GM12878 (cell line): ENCODE data around the gene NEK10. TPM values are rescaled to one million over a fixed set of nuclear protein-coding genes. Genes with fewer than 3 reads are reported as not detected.
A peak's percentile ranks its signal among the peaks of the same experiment; 100 is the strongest.

ENCODE experiments used
- ATAC-seq: fragments of 200-7000 bp; cut with Tn5 transposase; 3 replicates; pipeline ENCODE4 v1.9.1; 2020; ENCODE audit warnings: mild to moderate bottlenecking, moderate library complexity
- BruUV-seq: library from RNA; stranded (reverse); fragments of 400-500 nt; replicated peaks from 2 replicates; lab custom pipeline; 2021; lab: Mats Ljungman, UMichigan
- CTCF ChIA-PET: fragments of 300-600 bp; sonication (Branson Sonifier 250); formaldehyde crosslinking; extraction: SDS; loops from one replicate; lab custom pipeline; 2021; ENCODE audit warnings: inconsistent platforms; lab: Yijun Ruan, JAX
- POLR2A ChIA-PET: fragments of 350-600 bp; formaldehyde crosslinking; extraction: SDS; loops from one replicate; lab custom pipeline; 2021; ENCODE audit warnings: inconsistent platforms; lab: Charles Lee
- RAD21 ChIA-PET: fragments of 300-600 bp; sonication (Branson Sonifier 250); formaldehyde crosslinking; loops from one replicate; lab custom pipeline; 2023; ENCODE audit warnings: antibody characterized with exemption; ENCODE audit not compliant: unreplicated experiment; lab: Charles Lee
- SMC1A ChIA-PET: fragments of 300-600 bp; sonication (Branson Sonifier 250); formaldehyde crosslinking; loops from one replicate; lab custom pipeline; 2023; ENCODE audit not compliant: unreplicated experiment, uncharacterized antibody; lab: Charles Lee
- DNase-seq: peaks from one replicate; pipeline ENCODE4 v3.0.0-alpha.2; 2011; ENCODE audit warnings: low read depth, low spot score
- FAIRE-seq: peaks from 3 replicates; lab custom pipeline; 2011; peaks lifted over from hg19 to GRCh38; lab: Jason Lieb, UNC
- H2AFZ ChIP-seq: 2 replicates; pipeline ENCODE4 v1.6.0; 2011; ENCODE audit warnings: low read depth, low read length, control low read depth; ENCODE audit not compliant: control insufficient read depth
- H3K27ac ChIP-seq: 2 replicates; pipeline ENCODE4 v1.5.1; 2011; ENCODE audit warnings: control low read depth; ENCODE audit not compliant: control insufficient read depth, insufficient read depth
- H3K27me3 ChIP-seq, 2 experiments: replicated peaks in 1 of 2; 2 replicates each; pipeline versions ENCODE4 v1.6.0 to v1.6.1; 2011; ENCODE audit warnings: low read length in 1 of 2; ENCODE audit not compliant: control insufficient read depth in 2 of 2, insufficient read depth in 2 of 2
- H3K36me3 ChIP-seq, 2 experiments: 2 replicates each; pipeline ENCODE4 v1.5.1; 2011; ENCODE audit warnings: low read length in 1 of 2; ENCODE audit not compliant: control insufficient read depth in 2 of 2, insufficient read depth in 2 of 2
- H3K4me1 ChIP-seq: 2 replicates; pipeline ENCODE4 v1.6.1; 2011; ENCODE audit warnings: mild to moderate bottlenecking, low read length, moderate library complexity, mixed read lengths; ENCODE audit not compliant: control insufficient read depth, insufficient read depth
- H3K4me2 ChIP-seq: 2 replicates; pipeline ENCODE4 v1.6.0; 2011; ENCODE audit warnings: control low read depth; ENCODE audit not compliant: control insufficient read depth, insufficient read depth
- H3K4me3 ChIP-seq: fragments of 200-600 bp; sonication (generic); 2 replicates; pipeline ENCODE4 v1.5.1; 2016
- H3K79me2 ChIP-seq: 2 replicates; pipeline ENCODE4 v1.6.0; 2011; ENCODE audit warnings: low read length; ENCODE audit not compliant: control insufficient read depth, insufficient read depth
- H3K9ac ChIP-seq: 2 replicates; pipeline ENCODE4 v1.8.0; 2011; ENCODE audit warnings: low read length, control low read depth, mixed read lengths; ENCODE audit not compliant: control insufficient read depth, insufficient read depth
- H3K9me3 ChIP-seq: replicated peaks from 3 replicates; pipeline ENCODE4 v1.5.1; 2011; ENCODE audit warnings: mild to moderate bottlenecking, low read length; ENCODE audit not compliant: control insufficient read depth, insufficient read depth
- H4K20me1 ChIP-seq: 2 replicates; pipeline ENCODE4 v1.6.0; 2011; ENCODE audit not compliant: control insufficient read depth, insufficient read depth
- ATF7 ChIP-seq: fragments of 450-650 bp; IDR thresholded peaks from 2 replicates; pipeline ENCODE4 v1.6.1; 2016; ENCODE audit warnings: low read depth, mild to moderate bottlenecking
- SREBF1 ChIP-seq: IDR thresholded peaks from 2 replicates; pipeline ENCODE4 v1.6.1; 2012; ENCODE audit warnings: mild to moderate bottlenecking, low read length
- WGBS: methylation state at CpG from one replicate; pipeline ENCODE4 v1.1.6; 2016; ENCODE audit warnings: low lambda C conversion rate; ENCODE audit not compliant: insufficient replicate concordance, insufficient coverage; ENCODE audit errors: missing lambda C conversion rate; 5-methylcytosine and 5-hydroxymethylcytosine counted together
- in situ Hi-C: fragments of 300-500 bp; cut with MboI; formaldehyde crosslinking; loops from 9 replicates; pipeline ENCODE4 v1.14.3; 2018; ENCODE audit warnings: mixed read lengths
- intact Hi-C: fragments of 100-400 bp; cut with micrococcal nuclease; formaldehyde crosslinking; loops from one replicate; pipeline ENCODE4 v1.14.2; 2022; ENCODE audit not compliant: unreplicated experiment
- polyA plus RNA-seq, 11 experiments: library from polyadenylated mRNA; depleted of rRNA in 4 of 11; unstranded in 6 of 11; stranded (reverse) in 5 of 11; fragments of >200 nt; fragmentation: Nextera tagmentation in 4 of 11; fragmentation: Illumina TruSeq in 1 of 11; extraction: Ambion mirVana in 4 of 11; extraction: Trizol in 1 of 11; gene quantifications; 1 replicate in 1 of 11; 2 replicates in 10 of 11; pipeline versions ENCODE4 v1.2.1 to v1.2.3, GENCODE V29; 2011 to 2016; ENCODE audit warnings: inconsistent platforms in 2 of 11, missing spikeins in 2 of 11, low read depth in 1 of 11
- total RNA-seq, 4 experiments: library from RNA; depleted of rRNA in 3 of 4; stranded (reverse); fragments of >200 nt in 3 of 4; fragmentation: Illumina TruSeq in 1 of 4; extraction: Trizol in 1 of 4; gene quantifications; 2 replicates each; pipeline versions ENCODE4 v1.2.1 to v1.2.3, GENCODE V29; 2013 to 2021
- TF ChIP-seq, protein P1 (sequence below): fragments of 450-650 bp; formaldehyde crosslinking; IDR thresholded peaks from 2 replicates; pipeline ENCODE4 v1.4.0; 2020; ENCODE audit warnings: mild to moderate bottlenecking, moderate library complexity
- TF ChIP-seq, protein P2 (sequence below): IDR thresholded peaks from 2 replicates; pipeline ENCODE4 v1.6.1; 2011; ENCODE audit warnings: mild to moderate bottlenecking, low read depth, low read length, moderate library complexity; ENCODE audit not compliant: insufficient replicate concordance
- TF ChIP-seq, protein P3 (sequence below): fragments of 450-650 bp; IDR thresholded peaks from 2 replicates; pipeline ENCODE4 v1.6.1; 2017; ENCODE audit warnings: mild to moderate bottlenecking, moderate library complexity

NEK10 gene
- total and polyA plus RNA-seq, 10 of the 15 experiments (the other 5 are each of a cell fraction or from before 2014, with no cell fraction given) = 0.06 to 0.40 (median 0.16) TPM; not detected in 2

DNA sequence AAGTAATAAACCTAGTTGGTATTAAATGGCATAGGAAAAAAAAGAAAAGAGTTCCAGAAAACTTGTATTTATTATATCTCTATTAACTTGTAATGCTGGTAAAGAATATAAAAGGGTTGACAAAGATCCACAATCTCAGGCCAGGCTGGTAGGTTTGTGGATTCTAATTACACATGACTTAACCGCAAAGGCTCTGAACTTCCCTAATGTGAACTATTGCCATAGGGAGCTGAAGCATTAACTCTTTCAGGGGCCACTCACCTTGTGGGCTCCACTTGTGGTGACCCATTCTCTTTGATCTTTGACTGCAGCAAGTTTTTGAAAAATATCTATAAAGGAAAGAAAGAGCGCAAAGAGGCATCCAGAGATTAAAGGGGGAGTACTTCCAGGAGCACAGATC, 58.5 kb downstream of the NEK10 start (continued):
- TF ChIP-seq, protein P1, sequence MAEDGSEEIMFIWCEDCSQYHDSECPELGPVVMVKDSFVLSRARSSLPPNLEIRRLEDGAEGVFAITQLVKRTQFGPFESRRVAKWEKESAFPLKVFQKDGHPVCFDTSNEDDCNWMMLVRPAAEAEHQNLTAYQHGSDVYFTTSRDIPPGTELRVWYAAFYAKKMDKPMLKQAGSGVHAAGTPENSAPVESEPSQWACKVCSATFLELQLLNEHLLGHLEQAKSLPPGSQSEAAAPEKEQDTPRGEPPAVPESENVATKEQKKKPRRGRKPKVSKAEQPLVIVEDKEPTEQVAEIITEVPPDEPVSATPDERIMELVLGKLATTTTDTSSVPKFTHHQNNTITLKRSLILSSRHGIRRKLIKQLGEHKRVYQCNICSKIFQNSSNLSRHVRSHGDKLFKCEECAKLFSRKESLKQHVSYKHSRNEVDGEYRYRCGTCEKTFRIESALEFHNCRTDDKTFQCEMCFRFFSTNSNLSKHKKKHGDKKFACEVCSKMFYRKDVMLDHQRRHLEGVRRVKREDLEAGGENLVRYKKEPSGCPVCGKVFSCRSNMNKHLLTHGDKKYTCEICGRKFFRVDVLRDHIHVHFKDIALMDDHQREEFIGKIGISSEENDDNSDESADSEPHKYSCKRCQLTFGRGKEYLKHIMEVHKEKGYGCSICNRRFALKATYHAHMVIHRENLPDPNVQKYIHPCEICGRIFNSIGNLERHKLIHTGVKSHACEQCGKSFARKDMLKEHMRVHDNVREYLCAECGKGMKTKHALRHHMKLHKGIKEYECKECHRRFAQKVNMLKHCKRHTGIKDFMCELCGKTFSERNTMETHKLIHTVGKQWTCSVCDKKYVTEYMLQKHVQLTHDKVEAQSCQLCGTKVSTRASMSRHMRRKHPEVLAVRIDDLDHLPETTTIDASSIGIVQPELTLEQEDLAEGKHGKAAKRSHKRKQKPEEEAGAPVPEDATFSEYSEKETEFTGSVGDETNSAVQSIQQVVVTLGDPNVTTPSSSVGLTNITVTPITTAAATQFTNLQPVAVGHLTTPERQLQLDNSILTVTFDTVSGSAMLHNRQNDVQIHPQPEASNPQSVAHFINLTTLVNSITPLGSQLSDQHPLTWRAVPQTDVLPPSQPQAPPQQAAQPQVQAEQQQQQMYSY = no peak
- TF ChIP-seq, protein P2, sequence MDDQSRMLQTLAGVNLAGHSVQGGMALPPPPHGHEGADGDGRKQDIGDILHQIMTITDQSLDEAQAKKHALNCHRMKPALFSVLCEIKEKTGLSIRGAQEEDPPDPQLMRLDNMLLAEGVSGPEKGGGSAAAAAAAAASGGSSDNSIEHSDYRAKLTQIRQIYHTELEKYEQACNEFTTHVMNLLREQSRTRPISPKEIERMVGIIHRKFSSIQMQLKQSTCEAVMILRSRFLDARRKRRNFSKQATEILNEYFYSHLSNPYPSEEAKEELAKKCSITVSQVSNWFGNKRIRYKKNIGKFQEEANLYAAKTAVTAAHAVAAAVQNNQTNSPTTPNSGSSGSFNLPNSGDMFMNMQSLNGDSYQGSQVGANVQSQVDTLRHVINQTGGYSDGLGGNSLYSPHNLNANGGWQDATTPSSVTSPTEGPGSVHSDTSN = no peak

DNA sequence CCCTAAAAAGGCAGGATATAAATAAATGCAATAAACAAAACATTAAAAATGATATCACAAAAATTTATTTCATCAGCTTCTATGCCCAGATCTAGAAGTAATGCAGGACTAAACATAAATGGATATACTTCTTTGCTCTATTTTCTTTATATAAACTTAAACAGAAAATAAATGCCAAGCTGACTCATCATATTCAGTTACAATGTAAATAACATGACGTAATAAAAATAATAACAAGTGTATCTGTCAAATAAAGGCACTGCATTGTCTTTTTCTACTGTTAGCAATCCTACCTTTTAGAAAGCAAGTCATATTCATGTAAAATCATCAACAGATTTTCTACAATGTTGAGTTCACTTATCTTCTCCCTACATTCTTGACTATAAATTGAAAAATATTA, 61.6 kb downstream of the NEK10 start:
- no peak overlapping the region for H2AFZ ChIP-seq
- no peak overlapping the region for H3K4me3 ChIP-seq
- in situ Hi-C loops = no loop called here
- FAIRE-seq = no peak
- CTCF ChIA-PET = interaction anchor here (0.6 kb wide), 1 partner anchor 374 kb away, joined by 3 read pairs; no protein-coding TSS in a partner anchor
- H3K4me1 ChIP-seq = no peaks in the 10 kb centered on the region
- no peaks in the 10 kb centered on the region for H3K9me3 ChIP-seq
- TF ChIP-seq ATF7 (peak; percentile 35; the same call in 1 of the 2 replicates), SREBF1 (no peak)
- TF ChIP-seq, protein P3, sequence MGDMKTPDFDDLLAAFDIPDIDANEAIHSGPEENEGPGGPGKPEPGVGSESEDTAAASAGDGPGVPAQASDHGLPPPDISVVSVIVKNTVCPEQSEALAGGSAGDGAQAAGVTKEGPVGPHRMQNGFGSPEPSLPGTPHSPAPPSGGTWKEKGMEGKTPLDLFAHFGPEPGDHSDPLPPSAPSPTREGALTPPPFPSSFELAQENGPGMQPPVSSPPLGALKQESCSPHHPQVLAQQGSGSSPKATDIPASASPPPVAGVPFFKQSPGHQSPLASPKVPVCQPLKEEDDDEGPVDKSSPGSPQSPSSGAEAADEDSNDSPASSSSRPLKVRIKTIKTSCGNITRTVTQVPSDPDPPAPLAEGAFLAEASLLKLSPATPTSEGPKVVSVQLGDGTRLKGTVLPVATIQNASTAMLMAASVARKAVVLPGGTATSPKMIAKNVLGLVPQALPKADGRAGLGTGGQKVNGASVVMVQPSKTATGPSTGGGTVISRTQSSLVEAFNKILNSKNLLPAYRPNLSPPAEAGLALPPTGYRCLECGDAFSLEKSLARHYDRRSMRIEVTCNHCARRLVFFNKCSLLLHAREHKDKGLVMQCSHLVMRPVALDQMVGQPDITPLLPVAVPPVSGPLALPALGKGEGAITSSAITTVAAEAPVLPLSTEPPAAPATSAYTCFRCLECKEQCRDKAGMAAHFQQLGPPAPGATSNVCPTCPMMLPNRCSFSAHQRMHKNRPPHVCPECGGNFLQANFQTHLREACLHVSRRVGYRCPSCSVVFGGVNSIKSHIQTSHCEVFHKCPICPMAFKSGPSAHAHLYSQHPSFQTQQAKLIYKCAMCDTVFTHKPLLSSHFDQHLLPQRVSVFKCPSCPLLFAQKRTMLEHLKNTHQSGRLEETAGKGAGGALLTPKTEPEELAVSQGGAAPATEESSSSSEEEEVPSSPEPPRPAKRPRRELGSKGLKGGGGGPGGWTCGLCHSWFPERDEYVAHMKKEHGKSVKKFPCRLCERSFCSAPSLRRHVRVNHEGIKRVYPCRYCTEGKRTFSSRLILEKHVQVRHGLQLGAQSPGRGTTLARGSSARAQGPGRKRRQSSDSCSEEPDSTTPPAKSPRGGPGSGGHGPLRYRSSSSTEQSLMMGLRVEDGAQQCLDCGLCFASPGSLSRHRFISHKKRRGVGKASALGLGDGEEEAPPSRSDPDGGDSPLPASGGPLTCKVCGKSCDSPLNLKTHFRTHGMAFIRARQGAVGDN = no peak
- no peaks in the 10 kb centered on the region for H3K27me3 ChIP-seq
- WGBS = 0% methylated on average over 1 of the region's 1 CpG
- H4K20me1 ChIP-seq = no peaks in the 10 kb centered on the region
- ATAC-seq = no peak
- SMC1A ChIA-PET = interaction anchor here (0.6 to 3.7 kb wide), 2 partner anchors 374 to 1027 kb away, joined by 3 to 20 read pairs; no protein-coding TSS in a partner anchor
- BruUV-seq = no TSS peak
- H3K4me2 ChIP-seq = no peak overlapping the region
- POLR2A ChIA-PET = no interaction called here
- no peak overlapping the region for H3K9ac ChIP-seq
- H3K79me2 ChIP-seq = no peaks in the 10 kb centered on the region
- RAD21 ChIA-PET = no interaction called here
- intact Hi-C loops = no loop called here
- no peaks in the 10 kb centered on the region for H3K36me3 ChIP-seq
- no peak overlapping the region for H3K27ac ChIP-seq
- no peak for DNase-seq
